Activated T-cell treated with anti-CD3 and anti-CD28 coated beads for 1 hour (primary cell): ENCODE measurements around the gene ZNF618.

Experiments
- DNase-seq: peaks from one replicate; pipeline ENCODE4 v3.0.0-alpha.2; 2020; ENCODE audit warnings: low read depth

Gene ZNF618

DNA sequence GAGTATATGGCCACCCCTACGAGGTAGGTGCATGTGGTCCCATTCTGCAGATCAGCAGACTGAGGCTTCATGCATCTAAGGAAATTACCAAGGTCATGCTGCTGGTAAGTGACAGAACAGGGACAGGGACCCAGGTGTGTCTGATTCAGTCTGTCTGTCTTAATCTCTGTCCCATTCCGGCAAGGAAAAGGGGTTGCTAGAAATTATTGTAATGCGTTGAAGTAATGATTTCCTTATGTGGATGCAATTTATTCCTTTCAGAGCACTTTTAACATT lies 125.2 kb downstream of the ZNF618 start:
- DNase-seq, result no peak

DNA sequence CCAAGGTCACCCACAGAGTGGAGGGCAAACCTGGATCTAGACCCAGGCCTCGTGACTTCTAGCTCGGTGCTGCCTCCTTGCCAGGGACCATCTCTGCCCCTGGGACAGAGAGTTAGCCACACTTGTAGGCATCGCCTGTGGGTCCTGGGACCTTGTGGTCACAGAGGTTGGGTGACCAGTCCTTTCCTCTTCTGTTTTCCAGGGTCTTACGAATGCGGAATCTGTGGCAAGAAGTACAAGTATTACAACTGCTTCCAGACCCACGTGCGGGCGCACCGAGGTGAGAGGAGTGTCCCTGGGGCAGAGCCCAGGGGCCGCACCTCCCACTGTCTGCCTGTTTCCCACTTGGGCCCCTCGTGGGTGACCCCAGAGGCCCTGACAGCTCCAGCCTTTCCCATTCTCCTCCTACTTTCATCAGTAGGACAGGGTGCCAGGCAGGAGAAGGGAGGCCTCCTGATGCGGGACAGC lies 125.7 kb downstream of the ZNF618 start:
- DNase-seq, result no peak

DNA sequence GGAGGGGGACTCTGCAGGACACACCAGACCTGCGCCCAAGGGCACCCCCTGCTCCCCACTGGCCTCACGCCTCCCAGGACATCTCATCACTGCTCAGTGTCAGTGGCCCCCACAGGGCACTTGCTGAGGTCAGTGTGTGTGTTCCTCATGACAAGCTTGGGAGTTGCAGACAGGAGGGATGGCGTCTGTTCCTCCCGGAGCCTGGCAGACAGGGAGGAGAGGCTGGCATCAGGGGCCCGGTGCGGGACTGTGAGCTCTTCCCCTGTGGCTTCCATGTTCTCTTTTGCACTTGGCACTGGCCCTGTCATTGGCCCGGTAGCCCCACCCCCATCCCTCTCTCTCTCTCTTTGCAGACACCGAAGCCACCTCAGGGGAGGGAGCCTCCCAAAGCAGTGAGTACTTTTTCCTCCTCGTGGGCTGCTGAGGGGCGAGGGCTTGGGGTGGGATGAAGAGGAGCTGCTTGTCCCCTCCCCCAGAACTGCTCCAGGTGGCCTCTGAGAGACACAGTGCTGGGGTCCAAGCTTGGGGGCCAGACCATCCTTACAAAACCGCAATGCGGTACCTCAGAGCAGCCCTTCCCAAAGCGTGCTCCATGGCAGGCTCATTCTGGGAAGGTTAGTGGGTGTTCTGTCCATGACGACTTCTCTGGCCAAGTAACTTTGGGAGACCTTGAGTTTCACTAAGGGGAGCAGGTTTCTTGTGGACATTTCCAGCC lies 126.3 kb downstream of the ZNF618 start:
- DNase-seq, result no peak

DNA sequence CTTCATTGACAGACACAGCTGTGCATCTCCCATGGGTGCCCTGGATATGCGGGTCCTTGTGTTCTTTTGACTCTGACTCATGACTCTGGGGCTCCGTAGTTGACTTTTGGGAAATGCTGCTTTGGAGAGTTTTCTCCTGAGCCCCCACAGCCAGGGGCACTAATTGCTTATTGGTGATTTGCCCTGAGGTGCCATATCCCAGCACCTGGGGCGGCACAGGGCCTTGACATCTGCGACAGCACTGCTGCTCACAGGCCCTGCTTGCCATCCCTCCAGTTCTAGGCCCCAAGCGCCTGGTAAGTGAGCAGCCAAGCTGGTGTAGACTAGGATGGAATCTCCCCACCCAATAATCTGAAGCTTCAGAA lies 126.9 kb downstream of the ZNF618 start:
- no peak for DNase-seq

DNA sequence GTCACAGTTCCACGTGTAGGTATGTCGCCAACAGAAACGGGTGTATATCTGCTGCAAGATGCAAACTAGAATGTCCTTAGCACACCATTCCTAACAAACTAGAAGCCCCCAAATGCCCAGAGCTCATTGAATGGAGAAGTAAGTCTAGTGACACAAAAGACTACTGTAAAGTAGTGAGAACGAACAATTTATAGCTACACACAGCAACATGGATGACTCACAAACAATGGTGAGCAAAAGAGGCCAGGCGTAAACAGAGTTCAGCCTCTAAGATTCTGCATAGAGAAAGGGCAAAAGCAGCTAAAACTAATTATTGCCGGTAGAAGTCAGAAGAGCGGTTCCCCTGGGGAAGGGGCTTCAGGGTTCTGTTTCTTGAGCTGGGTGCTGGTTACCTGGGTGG lies 127.2 kb downstream of the ZNF618 start:
- no peak for DNase-seq

DNA sequence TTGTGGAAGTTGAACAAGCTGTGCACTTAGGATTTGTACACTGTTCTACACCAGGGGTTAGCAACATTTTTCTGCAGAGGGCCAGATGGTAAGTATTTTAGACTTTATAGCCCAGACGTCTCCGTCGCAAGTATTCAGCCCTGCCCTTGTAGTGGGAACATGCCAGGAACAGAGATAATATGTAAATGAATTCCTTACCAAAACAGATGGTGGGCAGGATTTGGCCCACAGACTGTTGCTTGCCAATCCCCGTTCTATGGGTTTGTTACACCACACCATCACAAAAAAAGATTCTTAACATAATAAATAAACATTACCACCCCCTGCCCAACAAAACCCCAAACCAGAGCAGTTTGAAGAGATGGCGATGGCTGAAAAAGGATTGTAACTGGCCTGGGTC lies 127.6 kb downstream of the ZNF618 start:
- DNase-seq, result no peak

DNA sequence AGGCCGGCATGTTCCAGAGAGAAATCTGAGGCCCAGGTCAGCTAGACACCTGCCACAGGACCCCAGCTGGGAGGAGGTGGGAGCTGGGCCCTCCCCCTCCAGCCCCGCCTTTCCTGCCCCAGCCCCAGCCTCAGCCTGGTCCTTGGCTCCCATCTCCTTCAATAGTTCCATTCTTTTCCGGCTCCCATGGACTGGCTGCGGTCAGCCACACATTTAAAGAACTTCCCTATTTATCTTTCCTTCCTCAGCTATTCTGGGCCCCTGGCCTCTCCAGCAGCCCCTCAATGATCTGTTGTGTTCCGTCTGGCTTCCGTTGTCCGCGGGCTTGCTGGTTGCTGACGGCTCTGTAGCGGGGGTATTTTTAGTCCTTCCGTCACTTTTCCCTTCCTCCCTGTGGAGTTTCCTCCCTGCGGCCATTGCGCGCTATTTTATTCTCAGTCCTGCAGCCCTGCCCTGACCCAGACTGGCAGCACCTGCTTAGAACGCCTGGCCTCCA lies 128.2 kb downstream of the ZNF618 start:
- DNase-seq, result no peak

DNA sequence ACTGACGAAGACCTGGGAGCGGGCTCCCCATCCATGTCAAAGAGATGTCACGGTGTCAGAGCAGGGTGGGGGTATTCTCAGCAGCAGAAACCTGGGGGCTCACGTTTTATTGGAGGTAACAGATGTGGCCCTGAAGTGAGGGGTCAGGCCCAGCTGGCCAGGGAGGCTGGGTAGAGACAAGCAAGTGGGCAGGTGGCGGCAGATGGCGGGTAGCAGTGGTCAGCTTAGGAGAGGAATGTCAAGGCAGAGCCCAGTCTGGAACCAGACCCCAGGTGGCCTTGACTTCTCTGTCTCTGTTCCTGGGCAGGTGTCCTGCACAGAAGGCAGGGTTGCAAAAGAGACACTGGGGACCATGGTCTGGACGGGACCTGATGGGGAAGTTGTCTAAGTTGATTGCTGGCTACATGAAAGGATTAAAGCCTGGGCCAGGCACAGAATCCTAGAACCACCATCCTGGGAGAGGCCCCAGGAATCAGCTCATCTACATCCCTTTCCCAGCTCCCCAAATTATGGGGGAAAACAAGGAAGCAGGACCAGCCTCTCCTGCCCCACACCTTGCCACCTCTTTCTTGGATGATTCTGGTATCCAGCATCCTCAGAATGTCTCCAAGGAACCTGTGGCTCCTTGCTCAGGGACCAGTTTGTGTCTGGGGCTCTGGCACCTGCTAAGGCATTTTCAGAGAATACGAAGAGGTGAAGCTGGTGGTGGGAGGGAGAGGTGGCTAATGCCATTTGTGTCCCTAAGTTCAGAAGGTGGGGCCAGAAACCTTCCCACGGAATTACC lies 129.5 kb downstream of the ZNF618 start:
- no peak for DNase-seq

DNA sequence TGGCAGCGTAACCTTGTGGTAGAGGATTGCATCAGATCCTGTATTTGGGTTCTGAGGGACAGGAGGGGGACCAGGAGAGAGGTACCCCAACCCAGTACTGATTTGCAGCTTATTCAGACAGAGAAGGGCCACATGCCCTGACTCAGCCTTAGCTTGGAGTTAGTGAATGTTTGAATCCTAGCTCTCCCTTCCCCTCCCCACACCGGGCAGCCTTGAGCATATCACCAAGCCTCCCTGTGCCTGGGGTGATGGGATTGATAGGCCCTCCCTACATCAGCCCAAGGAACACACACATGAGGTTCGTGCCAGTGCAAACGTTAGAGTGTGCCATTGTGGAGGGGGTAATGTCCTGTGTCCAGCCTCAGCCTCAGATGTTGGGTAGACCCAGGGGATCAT lies 130.0 kb downstream of the ZNF618 start:
- no peak for DNase-seq

DNA sequence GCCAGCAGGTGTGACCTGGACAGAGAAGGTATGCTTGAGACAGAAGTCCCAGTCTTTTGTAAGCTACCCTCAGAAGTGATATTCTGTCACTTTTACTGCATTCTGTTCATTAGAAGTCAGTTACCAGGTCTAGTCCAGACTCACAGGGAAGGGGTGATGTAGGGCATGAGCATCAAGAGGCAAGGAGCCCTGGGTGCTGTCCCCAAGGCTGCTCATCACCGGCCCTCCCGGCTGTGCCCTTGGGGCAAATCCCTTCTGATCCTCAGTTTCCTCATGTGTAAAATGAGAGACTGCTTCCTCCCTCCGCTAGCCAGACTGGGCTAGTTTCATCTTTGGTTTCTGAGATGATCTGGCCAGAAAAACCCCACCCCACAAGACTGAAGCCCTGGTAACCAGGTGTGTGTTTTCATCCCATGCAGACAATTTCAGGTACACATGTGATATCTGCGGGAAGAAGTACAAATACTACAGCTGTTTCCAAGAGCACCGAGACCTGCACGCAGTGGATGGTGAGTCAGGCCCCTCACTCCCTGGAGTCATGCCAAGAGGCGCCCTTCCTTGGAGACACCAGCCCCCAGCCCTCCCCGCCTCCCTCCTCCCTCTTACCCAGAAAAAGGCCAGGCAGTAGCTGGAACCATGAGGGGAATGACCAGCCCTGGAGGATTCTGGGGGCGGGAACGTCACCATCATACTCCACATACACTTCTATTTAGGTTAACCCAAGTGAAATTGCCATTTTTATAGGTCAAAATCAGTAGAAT lies 131.0 kb downstream of the ZNF618 start:
- no peak for DNase-seq

DNA sequence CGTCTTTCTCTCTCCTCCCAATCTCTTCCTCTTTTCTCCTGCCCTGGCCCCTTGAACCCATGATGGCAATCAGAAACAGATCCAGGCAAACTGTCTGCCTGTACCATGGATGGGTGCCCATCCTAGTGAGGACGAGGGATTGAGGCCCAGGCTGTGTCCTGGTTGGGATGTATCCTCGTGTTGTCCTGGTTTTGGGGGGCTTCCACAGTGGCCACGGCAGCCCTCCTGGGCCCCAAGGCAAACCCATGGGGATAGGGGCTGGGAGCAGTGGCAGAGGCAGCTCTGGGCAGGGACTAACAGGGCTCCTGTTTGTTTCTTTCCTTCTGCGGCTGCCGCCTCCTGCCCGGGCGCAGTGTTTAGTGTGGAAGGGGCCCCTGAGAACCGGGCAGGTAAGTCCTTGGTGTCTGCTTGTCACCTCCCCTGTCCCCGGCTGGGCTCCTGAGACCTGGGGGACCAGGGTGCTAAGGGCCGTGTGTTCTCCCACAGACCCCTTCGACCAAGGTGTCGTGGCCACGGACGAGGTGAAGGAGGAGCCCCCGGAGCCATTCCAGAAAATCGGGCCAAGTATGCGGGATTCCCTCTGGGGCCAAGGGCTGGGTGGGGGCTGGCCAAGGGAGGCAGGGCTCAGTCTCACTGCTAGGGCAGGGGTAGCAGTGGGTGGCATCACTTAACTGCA lies 132.0 kb downstream of the ZNF618 start:
- no peak for DNase-seq

DNA sequence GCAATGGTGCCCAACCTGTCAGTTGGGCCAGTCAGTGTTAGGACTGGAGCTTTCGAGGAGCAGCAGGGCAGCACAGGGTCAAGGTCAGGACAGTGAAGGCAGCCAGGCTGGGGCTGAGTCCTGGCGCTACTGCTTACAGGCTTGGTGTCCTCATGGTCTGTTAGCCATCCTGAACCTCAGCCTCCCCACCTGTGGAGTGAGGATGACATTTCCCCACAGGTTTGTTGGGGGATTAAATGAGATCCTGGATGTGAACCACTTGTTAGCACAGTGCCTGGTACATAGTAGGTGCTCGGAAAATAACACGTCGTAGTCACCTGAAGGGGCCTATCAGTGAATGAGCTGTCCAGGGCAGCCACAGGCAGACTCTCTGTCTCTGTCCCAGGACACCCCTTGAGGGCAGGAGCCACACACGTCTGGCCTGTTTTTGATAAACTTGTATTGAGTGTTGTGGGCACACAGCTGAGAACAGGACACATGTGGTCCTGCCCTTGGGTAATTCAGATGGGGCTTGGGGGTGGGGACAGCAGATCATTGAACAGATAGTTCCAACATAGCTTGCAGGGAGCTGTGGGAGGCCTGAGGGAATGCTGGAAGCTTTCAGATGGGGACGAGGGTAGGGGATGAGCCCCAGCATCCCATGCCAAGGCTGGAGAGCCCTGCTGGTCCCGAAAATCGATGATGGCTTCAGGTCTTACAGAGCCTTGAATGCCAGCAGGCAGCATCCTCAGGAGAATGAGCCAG lies 132.7 kb downstream of the ZNF618 start:
- DNase-seq, result no peak

DNA sequence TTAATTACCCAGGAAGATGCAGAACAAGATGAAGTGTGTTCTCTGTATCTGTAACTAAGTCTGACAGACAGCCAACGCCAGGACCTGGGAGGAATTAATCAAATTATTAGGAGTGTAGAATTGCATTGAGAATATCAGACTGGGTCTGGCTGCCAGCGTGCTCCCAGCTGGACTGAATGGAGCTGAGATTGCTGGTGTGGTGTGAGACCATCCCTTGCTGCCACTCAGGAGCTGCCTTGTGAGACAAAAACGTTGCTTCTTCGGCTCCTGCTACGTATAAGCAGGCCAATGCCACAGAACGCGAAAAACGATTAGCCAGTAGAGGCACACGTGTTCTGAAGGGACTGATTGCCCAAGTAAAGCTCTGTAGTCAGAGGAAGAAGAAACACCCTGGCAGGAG lies 135.2 kb downstream of the ZNF618 start:
- no peak for DNase-seq

DNA sequence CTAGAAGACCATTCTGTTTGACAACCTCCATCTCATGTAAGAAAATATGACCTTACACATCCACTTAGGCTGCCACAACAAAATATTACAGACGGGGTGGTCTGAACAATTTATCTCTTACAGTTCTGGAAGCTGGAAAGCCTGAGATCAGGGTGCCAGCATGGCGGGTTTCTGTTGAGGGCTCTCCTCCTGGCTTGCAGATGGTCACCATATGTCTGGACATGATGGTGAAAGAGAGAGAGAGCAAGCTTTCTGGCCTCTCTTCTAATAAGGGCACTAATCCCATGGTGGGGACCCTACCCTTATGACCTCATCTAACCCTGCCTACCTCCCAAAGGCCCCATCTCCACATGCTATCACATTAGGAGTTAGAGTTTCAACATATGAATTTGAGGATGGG lies 136.0 kb downstream of the ZNF618 start:
- no peak for DNase-seq

DNA sequence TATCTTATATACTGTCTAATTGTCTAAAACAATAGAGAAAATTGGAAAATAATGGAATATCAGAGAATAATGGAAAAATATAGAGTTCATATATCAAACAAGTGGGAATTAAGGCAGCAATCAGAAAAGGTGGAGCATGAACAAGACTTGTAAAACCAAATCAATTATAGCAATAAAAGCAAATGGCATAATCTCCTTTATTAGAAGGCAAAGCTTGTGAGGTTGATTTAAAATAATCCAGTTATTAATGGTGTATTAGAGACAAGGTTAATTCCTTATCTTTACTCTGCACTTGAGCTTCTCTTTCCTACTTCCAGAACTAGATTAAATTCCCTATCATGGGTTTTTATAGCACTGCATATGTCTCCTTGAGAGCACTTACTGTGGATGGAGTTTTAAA lies 137.9 kb downstream of the ZNF618 start:
- no peak for DNase-seq

DNA sequence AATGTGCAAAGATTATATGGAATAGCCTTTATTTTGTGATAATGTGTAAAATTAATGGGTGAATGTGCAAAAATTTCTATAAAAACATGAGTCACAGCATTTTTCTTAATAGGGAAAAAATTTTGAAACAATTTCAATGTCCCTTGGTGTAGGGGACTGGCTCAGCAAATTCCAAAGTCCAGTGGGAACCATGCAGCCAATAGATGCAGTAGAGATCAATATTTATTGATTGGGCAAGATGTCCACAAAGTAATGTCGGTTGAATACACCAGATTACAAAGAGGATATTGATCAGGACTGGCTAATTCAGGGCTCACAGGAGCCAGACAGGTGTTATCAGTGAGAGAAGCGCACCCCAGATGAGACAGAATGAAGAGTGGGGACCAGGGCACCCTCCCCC lies 139.5 kb downstream of the ZNF618 start:
- no peak for DNase-seq

DNA sequence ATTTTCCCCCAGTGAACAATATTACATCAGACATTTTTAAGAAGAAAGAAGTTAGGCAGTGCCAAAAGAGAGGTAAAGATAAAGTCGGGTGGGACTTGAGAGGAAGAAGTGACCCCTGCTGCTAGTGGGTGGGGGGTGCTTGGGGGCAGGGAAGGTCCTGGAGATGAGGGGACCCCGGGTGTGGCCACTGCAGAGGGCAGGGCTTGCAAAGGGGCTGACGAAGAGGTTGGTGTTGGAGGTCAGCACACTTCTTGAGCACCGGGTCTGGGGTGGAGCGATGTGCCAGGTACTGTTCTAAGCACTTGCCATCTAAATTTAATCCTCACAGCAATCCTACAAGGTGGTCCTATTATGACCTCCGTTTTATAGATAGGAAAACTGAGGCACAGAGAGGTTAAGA lies 140.0 kb downstream of the ZNF618 start:
- DNase-seq, result no peak

DNA sequence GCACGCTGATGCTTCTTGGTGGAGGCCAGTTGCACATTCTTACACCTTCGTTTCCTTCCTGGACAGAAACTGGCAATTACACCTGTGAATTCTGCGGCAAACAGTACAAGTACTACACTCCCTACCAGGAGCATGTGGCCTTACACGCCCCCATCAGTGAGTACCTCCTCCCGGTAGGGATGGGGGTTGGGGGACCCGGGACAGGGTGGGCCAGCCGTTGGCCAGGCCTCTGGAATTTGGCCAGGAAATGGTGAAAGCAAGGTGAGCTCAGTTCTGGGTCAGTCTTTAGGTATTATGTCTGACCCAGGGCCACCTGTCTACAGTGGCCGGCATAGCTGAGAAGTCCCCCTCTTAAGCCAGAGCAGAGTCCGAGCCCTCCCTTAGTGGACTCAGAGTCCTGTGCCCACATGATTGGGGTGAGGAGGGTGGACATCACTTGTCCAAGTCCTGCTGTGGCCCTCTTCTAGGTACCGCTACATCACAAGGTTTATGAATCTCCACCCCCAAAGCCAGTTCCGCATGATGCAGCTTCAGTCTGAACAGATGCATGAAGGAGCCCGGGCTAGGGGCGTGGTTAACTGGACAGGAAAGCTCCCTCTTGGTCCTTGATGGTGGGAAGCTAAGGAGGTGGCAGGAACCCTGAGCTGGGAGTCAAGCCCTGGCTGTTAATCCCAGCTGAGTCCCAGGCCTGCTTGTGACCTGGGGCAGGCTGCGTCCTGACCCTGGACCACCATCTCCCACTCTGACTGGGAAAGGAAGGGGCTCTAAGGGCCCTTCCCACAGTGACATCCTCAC lies 140.7 kb downstream of the ZNF618 start:
- no peak for DNase-seq

DNA sequence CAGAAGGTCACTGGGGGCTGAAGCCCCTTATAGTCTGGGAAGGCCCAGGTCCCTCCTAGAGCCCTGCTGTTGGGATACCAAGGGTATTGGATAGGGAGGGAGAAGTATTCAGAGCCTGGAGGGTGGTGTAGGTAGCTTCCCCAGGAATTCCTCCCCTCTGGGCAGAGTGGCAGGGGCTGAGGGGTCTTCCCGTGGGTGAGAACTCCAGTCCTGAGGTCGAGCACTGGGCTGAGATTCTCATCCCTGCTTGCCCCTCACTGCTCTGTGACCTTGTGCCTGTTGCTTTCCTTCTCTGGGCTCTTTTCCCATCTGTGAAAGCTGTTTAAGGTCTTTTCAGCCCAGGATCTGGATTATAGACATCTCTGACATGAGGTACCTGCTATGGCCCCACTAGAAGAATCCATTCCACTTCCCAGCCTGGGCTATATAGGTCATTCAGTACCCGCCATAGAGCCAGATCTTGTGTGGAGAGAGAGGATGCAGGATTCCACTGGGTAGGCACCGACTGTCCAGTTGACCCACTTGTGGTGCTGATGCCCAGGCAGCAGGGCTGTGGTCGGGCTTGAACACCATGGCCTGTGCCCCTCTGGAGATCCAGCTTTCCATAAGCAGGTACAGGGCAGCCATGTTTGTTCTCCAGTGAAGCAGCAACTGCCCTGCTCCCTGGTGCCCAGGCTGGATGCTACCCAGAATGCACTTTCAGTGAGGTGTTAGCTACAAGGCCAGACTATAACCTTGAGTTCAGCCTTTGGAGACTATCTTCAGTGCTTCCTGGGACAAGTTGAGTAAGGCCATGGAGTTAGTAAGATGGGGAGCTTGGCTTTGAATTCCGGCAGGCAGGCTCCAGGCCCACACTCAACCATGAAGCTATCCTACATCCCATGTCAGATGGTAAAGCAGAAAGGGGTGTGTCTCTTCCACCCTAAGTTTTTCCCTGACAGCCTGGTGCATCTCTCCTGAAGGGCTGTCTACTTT lies 141.9 kb downstream of the ZNF618 start:
- no peak for DNase-seq

DNA sequence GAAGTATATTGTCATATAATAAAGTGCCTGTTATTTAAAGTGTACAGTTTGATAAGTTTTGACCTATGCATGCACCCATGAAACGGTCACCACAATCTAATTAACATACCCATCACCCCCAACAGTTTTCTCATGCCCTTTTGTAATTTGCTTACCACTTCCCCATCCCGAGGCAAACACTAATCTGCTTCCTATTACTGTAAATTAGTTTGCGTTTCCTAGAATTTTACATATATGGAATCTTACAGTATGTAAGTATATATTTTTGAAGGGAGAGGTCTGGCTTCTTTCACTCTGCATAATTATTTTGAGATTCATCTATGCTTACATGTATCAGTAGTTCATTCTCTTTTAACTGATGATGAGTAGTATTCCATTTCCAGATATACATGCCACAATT lies 145.5 kb downstream of the ZNF618 start:
- no peak for DNase-seq
